CD4-positive, alpha-beta T cell treated with Interleukin-17A for 1 hour (primary cell): ENCODE data around the gene PELI1.
"Not testable (repeated sequence)": the region's sequence is repeated elsewhere in the genome, so short reads cannot be mapped to it uniquely, and the experiment has no call there.

Source experiments
- DNase-seq: peaks from one replicate; pipeline ENCODE4 v3.0.0-alpha.2; 2020

PELI1 gene

GRCh38 chr2:64081046-64081445 is 63.2 kb downstream of the PELI1 start:
- DNase-seq = no peak

- DNase-seq = no peak
These were observed 64.0 kb downstream of the PELI1 start for GRCh38 chr2:64080179-64080578.

GRCh38 chr2:64079688-64080087 is 64.5 kb downstream of the PELI1 start:
- not testable (repeated sequence) for DNase-seq

GRCh38 chr2:64076828-64077227 is 67.4 kb downstream of the PELI1 start:
- DNase-seq = not testable (repeated sequence)

GRCh38 chr2:64074616-64075015 is 69.6 kb downstream of the PELI1 start:
- DNase-seq = not testable (repeated sequence)

- DNase-seq = no peak
These were observed 76.9 kb downstream of the PELI1 start for GRCh38 chr2:64067326-64067725.

- no peak for DNase-seq
These were observed 78.7 kb downstream of the PELI1 start for GRCh38 chr2:64065516-64065915.

- no peak for DNase-seq
These were observed 80.3 kb downstream of the PELI1 start for GRCh38 chr2:64063924-64064331.

GRCh38 chr2:64063454-64063853 is 80.8 kb downstream of the PELI1 start:
- no peak for DNase-seq

GRCh38 chr2:64062840-64063239 is 81.4 kb downstream of the PELI1 start:
- DNase-seq = no peak

- no peak for DNase-seq
These were observed 85.0 kb downstream of the PELI1 start for GRCh38 chr2:64059270-64059669.

- no peak for DNase-seq
These were observed 88.2 kb downstream of the PELI1 start for GRCh38 chr2:64056021-64056420.

GRCh38 chr2:64054161-64054915 is 89.9 kb downstream of the PELI1 start:
- DNase-seq = no peak

- peak; percentile 26 for DNase-seq
These were observed 91.6 kb downstream of the PELI1 start for GRCh38 chr2:64052463-64053241.

GRCh38 chr2:64049633-64050220 is 94.5 kb downstream of the PELI1 start:
- DNase-seq = peak; percentile 85

- DNase-seq = no peak
These were observed 98.3 kb downstream of the PELI1 start for GRCh38 chr2:64045938-64046337.
